AG09309 (cell line): ENCODE data around the gene PLAAT3.
A peak's percentile ranks its signal among the peaks of the same experiment; 100 is the strongest.
"Not testable (repeated sequence)": the region's sequence is repeated elsewhere in the genome, so short reads cannot be mapped to it uniquely, and the experiment has no call there.

Source experiments
- DNase-seq: peaks from one replicate; pipeline ENCODE4 v3.0.0-alpha.2; 2010; ENCODE audit warnings: low read depth
- H3K4me3 ChIP-seq: 2 replicates; pipeline ENCODE4 v1.5.1; 2011; ENCODE audit warnings: mild to moderate bottlenecking, low read depth, low read length, moderate library complexity; ENCODE audit not compliant: control insufficient read depth
- CTCF ChIP-seq: IDR thresholded peaks from 2 replicates; pipeline ENCODE4 v1.5.1; 2011; ENCODE audit warnings: mild to moderate bottlenecking, low read depth, low read length, inconsistent platforms; ENCODE audit not compliant: insufficient read depth, control insufficient read depth; ENCODE audit errors: missing control alignments

Gene PLAAT3

GRCh38 chr11:63609971-63610580 lies 4.2 kb downstream of the PLAAT3 start:
- TF ChIP-seq CTCF, result no peak
- no peak for DNase-seq
- no peak overlapping the region for H3K4me3 ChIP-seq

GRCh38 chr11:63609536-63609935 lies 4.7 kb downstream of the PLAAT3 start:
- DNase-seq, result no peak
- no peak overlapping the region for H3K4me3 ChIP-seq

GRCh38 chr11:63608353-63609345 lies 5.6 kb downstream of the PLAAT3 start:
- H3K4me3 ChIP-seq, result no peak overlapping the region
- DNase-seq, result peak; percentile 70
- no peak for TF ChIP-seq CTCF

More at GRCh38 chr11:63609536-63609935, 4.7 kb downstream of the PLAAT3 start:
- TF ChIP-seq CTCF, result no peak

- H3K4me3 ChIP-seq, result no peak overlapping the region
- TF ChIP-seq CTCF, result no peak
- no peak for DNase-seq
Observed at GRCh38 chr11:63603180-63603518, 11.1 kb downstream of the PLAAT3 start.

- DNase-seq, result peak; percentile 44
Observed at GRCh38 chr11:63602290-63603179, 11.7 kb downstream of the PLAAT3 start.

GRCh38 chr11:63599211-63600122 lies 14.8 kb downstream of the PLAAT3 start:
- DNase-seq, result peak; percentile 71
- H3K4me3 ChIP-seq, result no peak overlapping the region
- TF ChIP-seq CTCF, result no peak

More at GRCh38 chr11:63602290-63603179, 11.7 kb downstream of the PLAAT3 start:
- not testable (repeated sequence) for H3K4me3 ChIP-seq
